Measurements from ENCODE around the gene KIF2C.

DNA sequence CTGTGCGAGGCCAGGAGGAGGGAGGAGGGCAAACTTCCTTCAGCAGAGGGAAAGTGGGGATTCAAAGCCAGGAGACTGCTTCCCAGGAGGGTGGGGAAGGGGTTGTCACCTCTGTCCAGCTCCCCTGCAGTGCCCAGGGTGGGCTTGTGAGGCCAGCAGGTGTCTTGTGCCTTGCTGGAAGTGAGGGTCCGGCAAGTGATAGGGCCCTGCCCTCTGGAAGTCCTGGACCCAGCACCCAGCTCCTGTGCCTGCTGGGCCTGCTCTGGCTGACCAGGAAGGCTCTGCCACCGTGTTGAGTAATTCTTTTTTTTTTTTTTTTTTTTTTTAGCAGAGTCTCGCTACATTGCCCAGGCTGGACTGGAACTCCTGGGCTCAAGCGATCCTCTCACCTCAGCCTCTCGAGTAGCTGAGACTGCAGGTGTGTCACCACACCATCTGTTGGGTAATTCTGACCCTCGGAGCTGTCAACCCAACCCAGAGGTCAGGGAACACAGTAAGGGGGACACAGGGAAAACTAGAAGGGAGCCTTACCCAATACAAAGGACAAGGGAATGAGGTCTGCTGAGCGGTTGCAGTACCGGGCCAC lies 47.3 kb downstream of the KIF2C start:
- TF ChIP-seq, protein P1, sequence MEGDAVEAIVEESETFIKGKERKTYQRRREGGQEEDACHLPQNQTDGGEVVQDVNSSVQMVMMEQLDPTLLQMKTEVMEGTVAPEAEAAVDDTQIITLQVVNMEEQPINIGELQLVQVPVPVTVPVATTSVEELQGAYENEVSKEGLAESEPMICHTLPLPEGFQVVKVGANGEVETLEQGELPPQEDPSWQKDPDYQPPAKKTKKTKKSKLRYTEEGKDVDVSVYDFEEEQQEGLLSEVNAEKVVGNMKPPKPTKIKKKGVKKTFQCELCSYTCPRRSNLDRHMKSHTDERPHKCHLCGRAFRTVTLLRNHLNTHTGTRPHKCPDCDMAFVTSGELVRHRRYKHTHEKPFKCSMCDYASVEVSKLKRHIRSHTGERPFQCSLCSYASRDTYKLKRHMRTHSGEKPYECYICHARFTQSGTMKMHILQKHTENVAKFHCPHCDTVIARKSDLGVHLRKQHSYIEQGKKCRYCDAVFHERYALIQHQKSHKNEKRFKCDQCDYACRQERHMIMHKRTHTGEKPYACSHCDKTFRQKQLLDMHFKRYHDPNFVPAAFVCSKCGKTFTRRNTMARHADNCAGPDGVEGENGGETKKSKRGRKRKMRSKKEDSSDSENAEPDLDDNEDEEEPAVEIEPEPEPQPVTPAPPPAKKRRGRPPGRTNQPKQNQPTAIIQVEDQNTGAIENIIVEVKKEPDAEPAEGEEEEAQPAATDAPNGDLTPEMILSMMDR (IDR thresholded peaks at IDR 0.05), result no peak
- TF ChIP-seq EZH2 (IDR thresholded peaks at IDR 0.05; ENCODE audit: borderline replicate concordance, insufficient read depth, low read depth, low read length, poor library complexity, severe bottlenecking), result no peak

Measured in B cell (primary cell).